ENCODE measurements around the gene NCBP2L. TPM values are rescaled to one million over a fixed set of nuclear protein-coding genes. Genes with fewer than 3 reads are reported as not detected.
"Not testable (repeated sequence)": the region's sequence is repeated elsewhere in the genome, so short reads cannot be mapped to it uniquely, and the experiment has no call there.

NCBP2L gene
- total and polyA plus RNA-seq, 9 of the 15 experiments (the other 6 are each of a cell fraction or from before 2014, with no cell fraction given), result not detected

GRCh38 chrX:107805179-107805578, 27.6 kb downstream of the NCBP2L start:
- H3K9me3 ChIP-seq (replicated peaks; ENCODE audit: control insufficient read depth, insufficient read depth, low read depth, low read length), result no peaks in the 10 kb centered on the region
- POLR2A ChIA-PET, result interaction anchor here (1.0 kb wide), 1 partner anchor 33 kb away, joined by 3 read pairs; no protein-coding TSS in a partner anchor
- no peak overlapping the region for H2AFZ ChIP-seq (ENCODE audit: low read depth, low read length)
- no peak overlapping the region for H3K9ac ChIP-seq (ENCODE audit: insufficient read depth in 1 of 2, low read depth in 2 of 2, low read length in 2 of 2)
- no peak overlapping the region for H3K4me3 ChIP-seq
- 3% methylated on average over 3 of the region's 3 CpGs for WGBS (ENCODE audit: insufficient coverage, low coverage, missing lambda C conversion rate)
- H3K36me3 ChIP-seq (ENCODE audit: control insufficient read depth, insufficient read depth, low read length), result no peaks in the 10 kb centered on the region
- ATAC-seq (no peak), FAIRE-seq (no peak), DNase-seq (ENCODE audit: extremely low read depth in 1 of 4, low spot score in 3 of 4) (no peak)
- TF ChIP-seq NRF1 (conservative IDR thresholded peaks at IDR 0.05 in 1 of 2, IDR thresholded peaks at IDR 0.05 in 1 of 2) (peak; percentile 73 to 77), SRSF1 (IDR thresholded peaks at IDR 0.05; ENCODE audit: low read depth, low read length) (no peak)
- no peaks in the 10 kb centered on the region for H3K4me1 ChIP-seq (replicated peaks in 1 of 2; ENCODE audit: control insufficient read depth in 2 of 2, insufficient read depth in 2 of 2, low read length in 2 of 2)
- no TSS peak for BruUV-seq (replicated peaks)
- CTCF ChIA-PET (ENCODE audit: low intra/inter-chr PET ratio), result no interaction called here
- H3K27ac ChIP-seq (ENCODE audit: extremely low read depth, low read depth, low read length), result no peak overlapping the region
- intact Hi-C loops (cut with micrococcal nuclease) (no loop called here), in situ Hi-C loops (cut with MboI) (no loop called here)
- no peak overlapping the region for H3K4me2 ChIP-seq (ENCODE audit: insufficient read depth, low read length)
- H3K27me3 ChIP-seq (ENCODE audit: control insufficient read depth in 2 of 2, insufficient read depth in 2 of 2, low read length in 2 of 2), result no peaks in the 10 kb centered on the region
- no peaks in the 10 kb centered on the region for H3K9me1 ChIP-seq (ENCODE audit: control insufficient read depth, insufficient read depth, low read length)
- H3K79me2 ChIP-seq (ENCODE audit: control insufficient read depth, insufficient read depth, low read length), result no peaks in the 10 kb centered on the region
- no peaks in the 10 kb centered on the region for H4K20me1 ChIP-seq (replicated peaks; ENCODE audit: control insufficient read depth, insufficient read depth, low read length)

- in situ Hi-C loops (cut with MboI); POLR2A ChIA-PET: not testable (repeated sequence)
Observed at GRCh38 chrX:107810053-107810452, 32.5 kb downstream of the NCBP2L start.

More at GRCh38 chrX:107810053-107810452, 32.5 kb downstream of the NCBP2L start:
- H3K4me3 ChIP-seq; H3K36me3 ChIP-seq (ENCODE audit: control insufficient read depth, insufficient read depth, low read length); FAIRE-seq; CTCF ChIA-PET (ENCODE audit: low intra/inter-chr PET ratio); DNase-seq (ENCODE audit: extremely low read depth in 1 of 4, low spot score in 3 of 4); BruUV-seq (replicated peaks); H3K27ac ChIP-seq (ENCODE audit: extremely low read depth, low read depth, low read length); H3K79me2 ChIP-seq (ENCODE audit: control insufficient read depth, insufficient read depth, low read length); H3K9me1 ChIP-seq (ENCODE audit: control insufficient read depth, insufficient read depth, low read length); H4K20me1 ChIP-seq (replicated peaks; ENCODE audit: control insufficient read depth, insufficient read depth, low read length); H3K9ac ChIP-seq (ENCODE audit: insufficient read depth in 1 of 2, low read depth in 2 of 2, low read length in 2 of 2); H3K9me3 ChIP-seq (replicated peaks; ENCODE audit: control insufficient read depth, insufficient read depth, low read depth, low read length); H2AFZ ChIP-seq (ENCODE audit: low read depth, low read length); H3K4me2 ChIP-seq (ENCODE audit: insufficient read depth, low read length); H3K4me1 ChIP-seq (replicated peaks in 1 of 2; ENCODE audit: control insufficient read depth in 2 of 2, insufficient read depth in 2 of 2, low read length in 2 of 2); H3K27me3 ChIP-seq (ENCODE audit: control insufficient read depth in 2 of 2, insufficient read depth in 2 of 2, low read length in 2 of 2); intact Hi-C loops (cut with micrococcal nuclease); ATAC-seq: not testable (repeated sequence)
- 22% methylated on average over 10 of the region's 10 CpGs for WGBS (ENCODE audit: insufficient coverage, low coverage, missing lambda C conversion rate)
